ENCODE measurements around the gene CCNH.

DNA sequence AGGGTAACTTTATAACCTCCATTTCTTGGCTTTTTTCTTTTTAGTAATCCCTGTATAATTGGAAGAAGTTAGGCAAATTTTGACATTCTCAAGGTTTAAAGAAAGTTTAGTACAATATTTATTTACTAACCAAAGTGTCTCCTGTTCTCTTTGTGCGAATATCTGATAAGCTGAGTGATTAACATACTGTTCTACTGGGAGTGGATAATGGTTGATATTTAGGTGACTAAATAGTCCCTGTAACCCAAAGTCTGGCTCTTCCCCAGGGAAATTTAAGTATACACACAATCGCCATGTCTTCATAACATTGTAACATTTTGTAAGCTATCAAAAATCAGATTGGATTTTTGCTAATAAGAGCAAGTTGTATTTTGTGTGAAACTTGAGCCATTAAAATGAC, 40.0 kb downstream of the CCNH start:
- TF ChIP-seq, protein P1, sequence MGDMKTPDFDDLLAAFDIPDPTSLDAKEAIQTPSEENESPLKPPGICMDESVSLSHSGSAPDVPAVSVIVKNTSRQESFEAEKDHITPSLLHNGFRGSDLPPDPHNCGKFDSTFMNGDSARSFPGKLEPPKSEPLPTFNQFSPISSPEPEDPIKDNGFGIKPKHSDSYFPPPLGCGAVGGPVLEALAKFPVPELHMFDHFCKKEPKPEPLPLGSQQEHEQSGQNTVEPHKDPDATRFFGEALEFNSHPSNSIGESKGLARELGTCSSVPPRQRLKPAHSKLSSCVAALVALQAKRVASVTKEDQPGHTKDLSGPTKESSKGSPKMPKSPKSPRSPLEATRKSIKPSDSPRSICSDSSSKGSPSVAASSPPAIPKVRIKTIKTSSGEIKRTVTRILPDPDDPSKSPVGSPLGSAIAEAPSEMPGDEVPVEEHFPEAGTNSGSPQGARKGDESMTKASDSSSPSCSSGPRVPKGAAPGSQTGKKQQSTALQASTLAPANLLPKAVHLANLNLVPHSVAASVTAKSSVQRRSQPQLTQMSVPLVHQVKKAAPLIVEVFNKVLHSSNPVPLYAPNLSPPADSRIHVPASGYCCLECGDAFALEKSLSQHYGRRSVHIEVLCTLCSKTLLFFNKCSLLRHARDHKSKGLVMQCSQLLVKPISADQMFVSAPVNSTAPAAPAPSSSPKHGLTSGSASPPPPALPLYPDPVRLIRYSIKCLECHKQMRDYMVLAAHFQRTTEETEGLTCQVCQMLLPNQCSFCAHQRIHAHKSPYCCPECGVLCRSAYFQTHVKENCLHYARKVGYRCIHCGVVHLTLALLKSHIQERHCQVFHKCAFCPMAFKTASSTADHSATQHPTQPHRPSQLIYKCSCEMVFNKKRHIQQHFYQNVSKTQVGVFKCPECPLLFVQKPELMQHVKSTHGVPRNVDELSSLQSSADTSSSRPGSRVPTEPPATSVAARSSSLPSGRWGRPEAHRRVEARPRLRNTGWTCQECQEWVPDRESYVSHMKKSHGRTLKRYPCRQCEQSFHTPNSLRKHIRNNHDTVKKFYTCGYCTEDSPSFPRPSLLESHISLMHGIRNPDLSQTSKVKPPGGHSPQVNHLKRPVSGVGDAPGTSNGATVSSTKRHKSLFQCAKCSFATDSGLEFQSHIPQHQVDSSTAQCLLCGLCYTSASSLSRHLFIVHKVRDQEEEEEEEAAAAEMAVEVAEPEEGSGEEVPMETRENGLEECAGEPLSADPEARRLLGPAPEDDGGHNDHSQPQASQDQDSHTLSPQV (IDR thresholded peaks at IDR 0.05), result no peak
- TF ChIP-seq ZNF143 (CRISPR knock-in tag; IDR thresholded peaks at IDR 0.05) (no peak), PCBP2 (IDR thresholded peaks at IDR 0.05; ENCODE audit: low read depth, low read length, poor library complexity, severe bottlenecking) (no peak), PTBP1 (IDR thresholded peaks at IDR 0.05; ENCODE audit: low read depth, low read length) (no peak), RFX1 (IDR thresholded peaks at IDR 0.05) (no peak), CREB3 (tag; conservative IDR thresholded peaks at IDR 0.05; ENCODE audit: low read depth) (no peak), ZNF41 (CRISPR knock-in tag; conservative IDR thresholded peaks at IDR 0.05) (no peak)
- TF ChIP-seq, protein P2, sequence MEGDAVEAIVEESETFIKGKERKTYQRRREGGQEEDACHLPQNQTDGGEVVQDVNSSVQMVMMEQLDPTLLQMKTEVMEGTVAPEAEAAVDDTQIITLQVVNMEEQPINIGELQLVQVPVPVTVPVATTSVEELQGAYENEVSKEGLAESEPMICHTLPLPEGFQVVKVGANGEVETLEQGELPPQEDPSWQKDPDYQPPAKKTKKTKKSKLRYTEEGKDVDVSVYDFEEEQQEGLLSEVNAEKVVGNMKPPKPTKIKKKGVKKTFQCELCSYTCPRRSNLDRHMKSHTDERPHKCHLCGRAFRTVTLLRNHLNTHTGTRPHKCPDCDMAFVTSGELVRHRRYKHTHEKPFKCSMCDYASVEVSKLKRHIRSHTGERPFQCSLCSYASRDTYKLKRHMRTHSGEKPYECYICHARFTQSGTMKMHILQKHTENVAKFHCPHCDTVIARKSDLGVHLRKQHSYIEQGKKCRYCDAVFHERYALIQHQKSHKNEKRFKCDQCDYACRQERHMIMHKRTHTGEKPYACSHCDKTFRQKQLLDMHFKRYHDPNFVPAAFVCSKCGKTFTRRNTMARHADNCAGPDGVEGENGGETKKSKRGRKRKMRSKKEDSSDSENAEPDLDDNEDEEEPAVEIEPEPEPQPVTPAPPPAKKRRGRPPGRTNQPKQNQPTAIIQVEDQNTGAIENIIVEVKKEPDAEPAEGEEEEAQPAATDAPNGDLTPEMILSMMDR (IDR thresholded peaks at IDR 0.05 in 2 of 3, conservative IDR thresholded peaks at IDR 0.05 in 1 of 3; ENCODE audit: insufficient read depth in 2 of 3, low read depth in 1 of 3, low read length in 3 of 3), result no peak

All from K562 (cell line).